ENCODE results near the gene GMPPB. TPM values are rescaled to one million over a fixed set of nuclear protein-coding genes. Genes with fewer than 3 reads are reported as not detected.

The GMPPB gene
- total RNA-seq, 2 donors from 2014 or later = 12.0 to 21.7 TPM

- DNase-seq (ENCODE audit: low spot score) = no peak
- TF ChIP-seq CTCF (IDR thresholded peaks at IDR 0.05) = no peak
- Histone ChIP-seq H3K9me3 (no peaks in the 10 kb centered on the region), H3K4me3 (no peak overlapping the region), H3K27ac (no peak overlapping the region), H3K27me3 (no peaks in the 10 kb centered on the region), H3K4me1 (peaks cover 0 to 7% of the 10 kb centered on the region in 2 donors), H3K36me3 (peaks cover 72% of the 10 kb centered on the region)
Observed at GRCh38 chr3:49681543-49681942, 42.2 kb downstream of the GMPPB start.

GRCh38 chr3:49681232-49681522 is 42.6 kb downstream of the GMPPB start:
- Histone ChIP-seq H3K27ac (no peak overlapping the region), H3K4me3 (no peak overlapping the region), H3K36me3 (peaks cover 76% of the 10 kb centered on the region), H3K4me1 (peaks cover 0 to 4% of the 10 kb centered on the region in 2 donors), H3K27me3 (no peaks in the 10 kb centered on the region), H3K9me3 (no peaks in the 10 kb centered on the region)
- DNase-seq (ENCODE audit: low spot score) = no peak
- no peak for TF ChIP-seq CTCF (IDR thresholded peaks at IDR 0.05)

GRCh38 chr3:49680493-49681231 is 43.1 kb downstream of the GMPPB start:
- Histone ChIP-seq H3K27me3 (no peaks in the 10 kb centered on the region), H3K27ac (no peak overlapping the region), H3K9me3 (no peaks in the 10 kb centered on the region), H3K4me1 (no peaks in the 10 kb centered on the region), H3K4me3 (no peak overlapping the region), H3K36me3 (peaks cover 81% of the 10 kb centered on the region)
- TF ChIP-seq CTCF (IDR thresholded peaks at IDR 0.05) = no peak
- no peak for DNase-seq (ENCODE audit: low spot score)

GRCh38 chr3:49675912-49676311 is 47.8 kb downstream of the GMPPB start:
- peaks cover 0 to 18% of the 10 kb centered on the region in 2 donors for H3K4me1 ChIP-seq
- TF ChIP-seq CTCF (IDR thresholded peaks at IDR 0.05) = no peak
- peaks cover 52% of the 10 kb centered on the region for H3K36me3 ChIP-seq
- H3K9me3 ChIP-seq = no peaks in the 10 kb centered on the region
- H3K27ac ChIP-seq = no peak overlapping the region
- no peaks in the 10 kb centered on the region for H3K27me3 ChIP-seq
- DNase-seq (ENCODE audit: low spot score) = no peak
- H3K4me3 ChIP-seq = no peak overlapping the region

- peaks cover 39% of the 10 kb centered on the region for H3K36me3 ChIP-seq
- H3K27me3 ChIP-seq = no peaks in the 10 kb centered on the region
- H3K27ac ChIP-seq = peak overlapping the region; percentile 82 to 91
- H3K9me3 ChIP-seq = no peaks in the 10 kb centered on the region
- H3K4me3 ChIP-seq = peak overlapping the region; percentile 77 to 87
- no peak for DNase-seq (ENCODE audit: low spot score)
- peak in 1 of 2 donors; percentile 28 for TF ChIP-seq CTCF (IDR thresholded peaks at IDR 0.05)
- H3K4me1 ChIP-seq = peaks cover 0 to 18% of the 10 kb centered on the region in 2 donors
Observed at GRCh38 chr3:49674497-49674983, 49.2 kb downstream of the GMPPB start.
